B cell (primary cell): ENCODE results near the gene MTCL1.

Experiments used
- CTCF ChIP-seq: fragments of 200-600 bp; IDR thresholded peaks from one replicate; pipeline ENCODE4 v1.8.0; 2022; ENCODE audit warnings: antibody characterized with exemption, mild to moderate bottlenecking
- EZH2 ChIP-seq: IDR thresholded peaks from 2 replicates; pipeline ENCODE4 v1.6.1; 2012; ENCODE audit warnings: borderline replicate concordance, low read depth, mild to moderate bottlenecking, moderate library complexity, low read length; ENCODE audit not compliant: insufficient read depth, poor library complexity, severe bottlenecking

- TF ChIP-seq EZH2 (no peak), CTCF (no peak)
Observed at GRCh38 chr18:8756571-8756970, 51.2 kb downstream of the MTCL1 start.
